ENCODE data around the gene OSR1.
A peak's percentile ranks its signal among the peaks of the same experiment; 100 is the strongest.
"Not testable (repeated sequence)": the region's sequence is repeated elsewhere in the genome, so short reads cannot be mapped to it uniquely, and the experiment has no call there.

OSR1 gene

DNA sequence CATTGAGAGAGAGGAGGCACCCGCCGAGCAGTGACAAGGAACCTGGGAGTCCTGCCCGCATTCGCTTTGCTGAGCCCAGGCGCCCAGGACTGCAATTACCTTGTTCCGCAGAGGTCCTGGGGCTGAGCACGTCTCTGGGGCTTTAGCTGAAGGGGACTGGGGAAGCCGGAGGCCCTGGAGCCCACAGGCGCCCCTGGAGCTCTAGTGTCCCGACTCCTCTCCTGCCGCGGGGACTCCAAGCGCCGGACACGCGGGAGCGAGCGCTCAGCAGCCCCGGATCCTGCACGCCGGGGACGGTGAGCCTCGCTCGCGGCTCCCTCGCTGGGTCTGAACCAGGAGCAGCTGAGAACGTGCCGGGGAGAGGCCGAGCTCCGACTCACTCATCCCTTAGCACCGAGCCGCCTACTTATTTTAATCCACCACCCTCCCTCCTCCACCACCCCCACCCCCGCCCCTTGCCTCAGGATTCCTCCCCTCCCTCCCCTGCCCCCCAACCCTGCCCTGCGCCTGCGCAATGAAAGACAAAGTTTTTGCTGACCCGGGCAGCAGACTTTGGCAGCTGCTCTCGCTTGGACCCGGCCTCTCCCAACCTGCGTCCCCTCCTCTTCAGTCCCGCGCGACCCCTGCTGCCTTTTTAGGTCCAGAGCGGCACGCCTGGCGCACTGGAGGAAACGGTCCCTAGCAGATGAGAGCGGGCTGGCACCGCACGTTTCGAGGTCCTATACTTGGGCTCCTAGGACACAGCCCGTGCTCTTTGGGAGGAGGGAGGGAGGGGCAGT is at the start of gene OSR1:
Gene OSR1, minus strand, starts transcription at position 382 of the 779 bp plus-strand sequence. CDS start 4,818 bp downstream, outside the sequence.
- peak; percentile 47 for DNase-seq

DNA sequence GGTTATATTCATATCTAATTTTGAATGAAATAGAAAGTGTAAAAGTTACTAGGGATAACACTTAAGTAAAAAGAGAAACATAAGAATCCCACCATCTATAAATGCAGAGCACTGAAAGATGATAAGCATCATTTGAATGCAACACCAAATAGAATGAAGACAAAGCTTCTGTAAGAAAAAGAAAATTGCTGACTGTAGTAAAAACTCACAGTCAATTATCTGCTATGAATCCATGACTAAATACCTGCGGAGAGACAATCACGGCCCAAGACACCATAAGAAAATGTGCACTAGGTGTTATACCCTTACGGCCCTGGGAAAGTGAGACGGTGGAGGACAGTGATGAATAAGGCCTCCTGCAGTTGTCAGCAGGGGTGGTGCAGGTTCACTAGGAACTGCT is 45.4 kb upstream of the OSR1 start:
- DNase-seq = no peak

- no peak for DNase-seq
Measured at GRCh38 chr2:19392191-19392590, 33.8 kb upstream of the OSR1 start.

DNA sequence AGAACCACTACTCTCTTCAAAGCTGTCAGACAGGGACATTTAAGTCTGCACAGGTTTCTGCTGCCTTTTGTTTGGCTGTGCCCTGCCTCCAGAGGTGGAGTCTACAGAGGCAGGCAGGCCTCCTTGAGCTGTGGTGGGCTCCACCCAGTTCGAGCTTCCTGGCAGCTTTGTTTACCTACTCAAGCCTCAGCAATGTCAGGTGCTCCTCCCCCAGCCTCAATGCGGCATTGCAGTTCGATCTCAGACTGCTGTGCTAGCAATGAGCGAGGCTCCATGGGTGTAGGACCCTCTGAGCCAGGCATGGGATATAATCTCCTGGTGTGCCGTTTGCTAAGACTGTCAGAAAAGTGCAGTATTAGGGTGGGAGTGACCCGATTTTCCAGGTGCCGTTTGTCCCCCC is 31.0 kb upstream of the OSR1 start:
- DNase-seq = not testable (repeated sequence)

DNA sequence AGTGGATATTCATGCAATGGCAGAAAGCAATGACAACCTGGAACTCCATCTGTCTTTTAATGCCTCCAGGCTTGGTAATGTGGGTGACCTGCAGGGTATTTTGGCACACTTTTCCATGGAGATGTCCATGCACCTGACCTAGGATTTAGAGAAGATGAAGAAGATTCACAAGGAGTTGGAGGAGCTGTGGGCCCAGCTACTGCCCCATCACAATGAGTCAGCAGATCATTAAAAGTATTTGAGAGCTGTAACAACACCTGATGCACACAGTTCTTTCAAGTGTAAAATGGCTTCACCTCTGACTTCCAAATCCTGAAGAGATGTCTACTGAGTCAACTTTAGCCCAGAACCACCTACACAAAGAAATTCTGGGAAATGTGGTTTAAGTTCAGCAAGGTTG is 22.1 kb upstream of the OSR1 start:
- no peak for DNase-seq

GRCh38 chr2:19378939-19379338 is 20.5 kb upstream of the OSR1 start:
- no peak for DNase-seq

- no peak for DNase-seq
Measured at GRCh38 chr2:19377717-19378116, 19.3 kb upstream of the OSR1 start.

DNA sequence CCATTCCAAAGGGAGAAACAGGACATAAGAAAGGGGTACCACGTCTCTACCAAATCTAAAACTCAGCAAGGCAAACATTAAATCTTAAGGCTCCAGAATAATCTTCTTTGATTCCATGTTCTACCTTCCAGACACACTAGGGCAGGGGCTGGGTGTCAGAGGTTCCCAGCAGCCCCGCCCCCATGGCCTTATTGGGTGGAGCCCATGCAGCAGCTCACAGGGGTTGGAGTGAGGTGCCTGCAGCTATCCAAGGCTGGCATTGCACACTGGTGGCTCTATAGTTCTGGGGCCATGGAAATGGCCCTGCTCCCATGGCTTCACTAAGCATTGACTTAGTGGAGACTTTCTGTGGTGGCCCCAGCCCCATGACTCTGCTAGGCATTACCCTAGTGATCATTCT is 14.9 kb upstream of the OSR1 start:
- DNase-seq = no peak

GRCh38 chr2:19371996-19372582 is 13.7 kb upstream of the OSR1 start:
- no peak for DNase-seq

DNA sequence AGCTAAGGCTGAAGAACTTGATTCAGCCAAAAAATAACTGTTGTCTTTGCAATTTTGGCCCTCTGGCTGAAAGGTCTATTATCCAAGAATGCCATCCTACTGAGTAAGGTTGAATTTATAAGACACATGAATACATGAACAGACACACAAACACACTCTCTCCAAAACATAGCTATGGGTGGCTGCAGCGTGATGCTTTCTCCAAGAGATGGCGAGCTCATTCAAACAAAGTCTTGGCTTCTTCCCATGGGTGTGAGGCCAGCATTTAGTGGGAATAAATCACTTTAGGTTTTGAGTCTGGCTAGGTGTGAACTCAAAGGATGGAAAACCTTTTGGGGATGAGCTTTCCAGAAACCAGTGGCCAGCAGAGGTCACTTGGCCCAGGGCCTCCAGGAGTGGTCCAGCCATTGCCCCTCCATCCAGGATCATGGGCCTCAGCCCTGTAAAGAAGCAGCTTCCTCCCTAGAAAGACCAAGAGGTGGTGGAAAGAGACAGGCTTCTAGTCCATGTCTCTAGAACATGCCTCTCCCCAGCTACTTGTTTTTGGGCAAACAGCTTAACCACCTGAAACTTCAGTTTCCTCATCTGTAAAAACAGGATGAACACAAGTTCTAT is 11.0 kb upstream of the OSR1 start:
- DNase-seq = no peak

DNA sequence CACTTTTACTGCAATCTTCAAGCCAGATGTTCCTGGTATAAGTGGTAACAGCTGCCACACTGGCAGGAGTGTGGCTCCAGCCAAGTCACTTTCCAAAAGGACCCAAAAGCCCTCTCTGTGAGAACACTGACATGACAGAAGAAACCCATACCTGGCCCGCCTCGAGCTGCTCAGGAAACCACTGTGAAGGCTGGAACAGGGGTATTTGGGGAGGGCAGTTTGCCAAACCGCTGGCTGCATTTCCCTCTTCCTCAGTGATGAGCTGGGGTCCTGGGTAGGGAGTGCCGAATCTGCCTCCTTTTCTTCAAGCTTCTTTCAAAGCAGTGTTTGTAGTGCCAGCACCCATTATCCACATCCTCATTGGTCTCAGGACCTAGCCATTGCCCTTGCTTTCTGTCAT is 10.3 kb upstream of the OSR1 start:
- no peak for DNase-seq

DNA sequence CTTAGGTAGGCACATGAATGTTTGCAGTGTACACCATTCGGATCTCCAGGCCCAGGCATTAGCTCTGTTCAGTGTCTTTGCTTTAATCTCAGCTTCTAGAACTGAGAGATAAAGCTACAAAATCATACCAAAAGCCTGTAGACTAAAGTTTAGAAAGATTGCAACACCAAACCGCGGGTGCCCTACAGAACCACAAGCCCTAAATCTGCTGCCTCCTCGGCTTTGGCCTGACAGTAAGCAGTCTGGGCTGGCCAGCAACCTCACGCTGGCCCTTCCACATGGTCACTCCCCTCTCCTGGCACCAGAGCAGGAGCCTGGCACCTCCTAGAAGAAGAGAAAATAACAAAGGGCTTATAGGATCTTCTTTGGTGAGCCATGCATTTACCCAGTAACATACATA is 8.9 kb upstream of the OSR1 start:
- DNase-seq = no peak

- no peak for DNase-seq
Measured at GRCh38 chr2:19365126-19365525, 6.7 kb upstream of the OSR1 start.

DNA sequence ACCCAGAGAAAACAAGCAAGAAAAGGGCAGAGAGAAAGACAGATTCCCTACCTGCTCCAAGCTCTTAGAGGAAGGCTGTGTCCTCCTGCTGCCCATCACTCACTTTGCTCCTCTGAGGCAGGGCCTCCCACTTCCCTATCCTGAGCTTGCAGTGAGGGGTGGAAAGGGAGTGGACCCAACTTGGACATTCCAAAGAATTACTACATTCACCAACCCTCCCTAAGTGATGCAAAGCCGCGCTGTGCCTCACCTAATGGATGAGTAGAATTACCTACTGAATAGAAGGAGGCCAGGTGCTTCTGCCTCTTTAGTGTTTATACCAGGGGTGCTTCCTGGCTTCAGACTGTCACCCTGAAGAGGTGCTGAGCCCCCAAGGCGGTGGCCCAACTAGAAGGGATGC is 5.6 kb upstream of the OSR1 start:
- DNase-seq = no peak

- no peak for DNase-seq
Measured at GRCh38 chr2:19363474-19363778, 5.0 kb upstream of the OSR1 start.

DNA sequence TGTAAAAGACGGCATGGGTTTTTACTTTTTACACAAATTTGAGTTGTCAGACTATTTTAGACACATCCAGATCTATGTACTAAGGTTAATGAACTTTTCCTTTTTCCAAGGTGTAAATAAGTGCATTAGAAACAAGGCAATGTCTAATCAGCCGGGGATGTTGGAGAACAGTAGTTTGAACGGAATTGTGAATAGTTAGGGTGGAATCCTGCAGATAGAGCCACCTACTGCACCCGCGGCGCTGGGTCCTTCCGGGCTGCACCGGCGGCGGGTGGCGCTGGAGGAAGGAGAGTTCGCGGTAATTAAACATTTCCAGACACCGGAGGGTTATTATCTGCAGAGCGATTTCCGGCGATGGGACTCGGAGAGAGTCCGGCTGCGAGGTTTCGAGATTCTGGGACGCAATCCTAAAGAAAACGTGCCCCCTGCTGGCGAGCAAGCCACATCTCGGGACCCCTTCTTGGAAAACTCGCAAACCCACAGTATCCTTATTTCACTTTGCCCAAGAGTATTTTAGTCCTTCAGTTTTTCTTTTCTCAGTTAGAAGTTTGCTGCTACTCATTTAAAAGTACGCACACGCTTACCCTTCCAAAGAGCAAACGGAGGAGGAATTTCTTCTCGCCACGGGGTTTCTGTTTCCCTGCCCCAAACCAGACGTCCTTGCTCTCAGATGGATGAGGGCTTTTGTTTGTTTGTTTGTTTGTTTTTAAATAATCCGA is 4.5 kb upstream of the OSR1 start:
- DNase-seq = peak; percentile 52

GRCh38 chr2:19362094-19362754 is 3.8 kb upstream of the OSR1 start:
- DNase-seq = peak; percentile 25

DNA sequence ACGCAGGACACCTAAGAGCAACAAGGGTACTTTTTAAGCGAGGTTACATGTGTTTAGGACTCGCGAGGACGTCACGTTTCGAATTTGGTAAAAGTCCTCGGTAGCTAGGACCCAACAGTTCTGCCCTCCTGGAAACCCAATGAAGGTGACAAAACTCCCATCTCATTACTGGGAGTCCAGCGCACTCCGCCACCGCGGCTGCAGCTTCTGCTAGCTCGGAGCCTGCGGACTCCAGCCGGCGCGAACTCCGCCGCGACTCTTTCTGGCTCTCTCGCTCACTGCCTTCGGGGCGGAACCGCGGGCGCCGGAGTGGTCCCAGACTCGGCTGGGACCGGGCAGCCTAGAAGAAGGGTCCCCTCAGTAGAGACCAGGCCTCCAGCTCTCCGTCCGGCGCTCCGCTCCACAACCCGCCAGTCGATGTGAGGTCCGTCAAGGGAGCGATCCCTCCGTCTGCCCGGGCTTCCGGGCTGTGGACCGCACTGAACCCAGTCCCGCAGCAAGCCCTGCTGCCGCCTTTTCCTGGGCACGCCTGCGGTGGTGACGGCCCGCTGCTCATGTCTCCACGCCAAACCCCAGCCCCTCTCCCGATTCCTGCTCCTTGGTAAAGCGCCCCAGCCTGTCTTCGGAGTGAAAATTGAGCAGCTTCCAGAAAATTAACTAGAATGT is 3.0 kb upstream of the OSR1 start:
- peak; percentile 43 for DNase-seq

- DNase-seq = peak; percentile 29
Measured at GRCh38 chr2:19360966-19361321, 2.5 kb upstream of the OSR1 start.

DNA sequence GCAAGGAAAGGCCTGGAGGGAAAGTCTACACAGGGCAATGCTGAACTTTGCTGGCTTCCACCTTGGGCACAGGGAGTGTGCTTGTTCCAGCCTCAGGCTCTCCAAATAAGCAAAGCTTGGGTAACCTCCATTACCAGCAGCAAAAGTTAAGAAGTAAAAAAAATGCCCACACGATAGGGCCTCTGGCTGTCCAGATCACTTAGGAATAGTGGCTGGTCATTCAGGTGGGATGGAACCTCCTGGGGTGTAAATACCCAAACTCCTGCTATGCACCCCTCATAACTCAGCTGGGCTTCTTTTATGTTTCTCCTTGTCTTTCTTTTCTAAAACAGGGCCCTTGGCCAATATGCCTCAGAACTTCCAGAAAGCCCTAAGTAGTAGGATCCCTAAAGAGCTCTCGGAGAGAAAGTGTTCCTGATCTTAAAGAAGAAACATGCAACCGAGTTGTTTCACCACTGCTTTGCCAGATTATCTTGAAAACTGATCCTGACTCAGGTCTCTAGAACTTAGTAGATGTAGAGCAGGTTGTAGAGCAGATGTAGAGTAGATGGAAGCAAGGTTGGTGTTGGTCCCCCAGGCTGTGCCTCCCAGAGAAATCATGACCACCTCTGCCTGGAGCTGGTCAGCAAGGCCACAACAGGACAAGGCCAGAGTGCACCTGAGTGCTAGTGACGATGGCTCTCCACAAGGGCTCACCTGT is 2.0 kb upstream of the OSR1 start:
- no peak for DNase-seq

GRCh38 chr2:19359456-19359855 is 1.0 kb upstream of the OSR1 start:
- no peak for DNase-seq

- DNase-seq = no peak
Measured at GRCh38 chr2:19359021-19359357, 566 bp upstream of the OSR1 start.
